Globus pallidus (tissue), 1 donor: ENCODE measurements around the gene AGR2.
A peak's percentile ranks its signal among the peaks of the same experiment; 100 is the strongest.
"Not testable (repeated sequence)": the region's sequence is repeated elsewhere in the genome, so short reads cannot be mapped to it uniquely, and the experiment has no call there.

Experiments
- DNase-seq: peaks from one replicate; pipeline ENCODE4 v3.0.0-alpha.2; 2015; ENCODE audit warnings: low spot score

AGR2 gene

DNA sequence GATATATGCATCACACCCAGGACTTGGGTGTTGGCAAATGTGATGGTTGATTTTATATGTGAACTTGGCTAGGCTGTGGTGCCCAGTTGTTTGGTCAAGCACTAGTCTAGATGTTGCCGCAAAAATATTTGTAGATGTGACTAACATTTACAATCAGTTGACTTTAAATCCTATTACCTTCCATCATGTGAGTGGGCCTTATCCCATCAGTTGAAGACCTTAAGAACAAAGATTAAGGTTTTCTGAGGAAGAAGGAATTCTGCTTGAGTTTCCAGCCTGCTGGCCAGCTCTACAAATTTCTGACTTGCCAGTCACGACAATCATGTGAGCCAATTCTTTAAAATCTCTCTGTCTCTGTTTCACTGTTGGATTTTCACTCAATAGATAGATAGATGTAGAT is 30.9 kb downstream of the AGR2 start:
- no peak for DNase-seq

DNA sequence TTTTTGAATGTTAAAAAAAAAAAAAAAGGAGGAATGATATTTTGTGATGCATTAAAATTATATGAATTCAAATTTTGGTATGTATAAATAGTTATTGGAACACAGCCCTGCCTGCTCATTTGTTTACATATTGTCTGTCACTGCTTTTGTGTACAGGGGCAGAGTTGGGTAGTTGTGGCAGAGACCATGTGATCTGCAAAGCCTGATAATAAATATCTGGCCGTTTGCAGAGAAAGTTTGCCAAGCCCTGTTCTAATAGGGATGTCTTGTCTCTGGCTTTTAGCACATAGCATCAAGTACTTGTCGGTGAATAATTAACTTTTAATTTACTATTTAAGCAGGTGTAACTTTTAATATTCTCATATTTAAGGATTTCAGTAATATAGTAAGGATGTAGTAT is 31.5 kb downstream of the AGR2 start:
- DNase-seq: no peak

DNA sequence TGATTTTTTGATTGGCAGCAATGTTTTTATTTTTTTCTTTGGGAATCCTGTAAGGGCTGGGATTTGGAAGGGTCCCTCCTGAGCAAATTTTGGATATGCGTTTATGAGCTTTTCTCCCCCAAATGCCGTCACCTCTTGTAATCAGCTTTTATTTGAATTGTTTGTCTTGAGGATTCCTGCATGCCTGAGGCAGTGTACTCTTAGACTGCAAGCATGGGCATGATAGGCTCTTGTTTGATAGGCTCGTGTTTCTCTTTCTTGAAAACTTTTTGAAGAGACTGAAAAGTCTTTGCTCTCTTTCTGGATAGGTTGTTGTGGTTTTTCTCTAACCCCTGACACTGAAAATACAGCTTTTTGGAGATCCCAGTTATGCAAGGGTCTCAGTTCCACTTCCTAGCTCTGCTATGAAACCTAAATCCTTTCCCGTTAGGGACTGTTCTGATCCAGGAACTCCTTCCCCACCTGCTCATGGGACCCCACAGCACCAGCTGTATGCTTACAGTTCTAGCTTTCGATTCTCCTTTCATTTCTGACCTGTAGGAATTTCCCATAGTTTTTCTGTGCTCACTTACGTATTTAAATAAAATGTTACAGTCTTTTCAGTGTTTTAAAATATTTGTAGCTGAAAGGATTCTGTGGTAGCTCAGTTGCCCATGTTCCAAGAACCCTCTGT is 34.0 kb downstream of the AGR2 start:
- no peak for DNase-seq

DNA sequence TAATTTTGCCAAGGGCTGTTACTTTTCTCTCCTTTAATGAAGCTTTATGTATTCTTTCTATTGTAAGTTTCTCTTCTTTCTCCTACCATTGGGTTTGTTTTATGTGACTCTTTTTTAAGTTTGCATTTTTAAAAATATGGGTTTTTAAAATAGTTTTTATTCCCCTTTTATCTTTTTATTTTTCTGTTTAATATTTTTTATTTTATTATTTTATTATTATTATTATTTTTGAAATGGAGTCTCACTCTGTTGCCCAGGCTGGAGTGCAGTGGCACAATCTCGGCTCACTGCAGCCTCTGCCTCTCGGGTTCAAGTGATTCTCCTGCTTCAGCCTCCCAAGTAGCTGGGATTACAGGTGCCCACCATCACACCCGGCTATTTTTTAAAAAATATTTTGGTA is 34.8 kb downstream of the AGR2 start:
- DNase-seq: not testable (repeated sequence)

DNA sequence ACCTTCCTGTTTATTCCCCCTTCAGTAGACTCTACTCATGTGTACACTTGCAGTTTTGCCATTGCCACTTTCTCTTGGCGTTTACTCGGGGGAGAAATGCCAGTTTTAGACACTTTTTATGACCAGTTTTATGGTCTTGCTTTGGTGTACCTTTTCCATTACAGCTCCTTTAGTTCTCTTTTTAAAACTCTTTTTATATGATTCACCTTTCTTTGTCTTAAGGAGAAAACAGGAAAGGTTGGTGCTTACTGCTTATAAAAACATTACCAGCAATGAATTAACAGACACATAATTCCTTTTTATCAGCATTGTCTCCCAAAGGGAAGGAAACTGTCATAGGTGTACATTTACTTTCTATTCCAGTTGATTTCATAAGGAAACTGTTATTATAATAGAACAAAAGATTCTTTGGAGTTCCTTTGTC is 39.4 kb downstream of the AGR2 start:
- DNase-seq: no peak

DNA sequence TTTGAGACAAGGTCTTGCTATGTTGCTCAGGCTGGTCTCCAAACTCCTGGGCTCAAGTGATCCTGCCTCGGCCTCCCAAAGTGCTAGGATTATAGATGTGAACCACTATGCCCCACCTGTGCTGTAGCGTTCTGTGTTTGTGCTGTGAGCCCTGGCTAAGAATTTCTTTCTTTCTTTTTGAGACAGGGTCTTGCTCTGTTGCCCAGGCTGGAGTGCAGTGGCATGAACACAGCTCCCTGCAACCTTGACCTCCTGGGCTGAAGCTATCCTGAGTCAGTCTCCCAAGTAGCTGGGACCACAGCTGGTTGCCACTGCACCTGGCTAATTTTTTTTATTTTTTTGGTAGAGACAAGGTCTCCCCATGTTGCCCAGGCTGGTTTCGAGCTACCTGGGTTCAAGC is 39.9 kb downstream of the AGR2 start:
- no peak for DNase-seq

DNA sequence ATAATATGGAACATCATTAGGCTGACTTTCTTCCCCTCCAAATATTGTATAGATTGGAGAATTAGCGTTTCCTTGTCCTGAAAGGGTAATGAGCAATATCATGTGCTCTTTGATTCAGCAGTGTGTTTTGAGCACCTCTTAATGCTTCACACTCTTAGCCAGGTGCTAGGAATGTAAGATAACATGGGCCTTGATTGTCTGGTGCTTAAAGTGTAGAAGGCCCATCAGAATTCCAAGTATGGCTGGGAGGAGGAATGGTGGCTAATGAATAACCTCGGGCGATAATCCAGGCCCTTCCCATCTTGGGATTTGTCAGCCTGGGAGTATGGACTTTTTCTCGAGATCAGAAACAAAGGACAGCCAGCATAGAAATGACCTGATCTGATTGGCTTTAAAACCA is 42.6 kb downstream of the AGR2 start:
- DNase-seq: no peak

DNA sequence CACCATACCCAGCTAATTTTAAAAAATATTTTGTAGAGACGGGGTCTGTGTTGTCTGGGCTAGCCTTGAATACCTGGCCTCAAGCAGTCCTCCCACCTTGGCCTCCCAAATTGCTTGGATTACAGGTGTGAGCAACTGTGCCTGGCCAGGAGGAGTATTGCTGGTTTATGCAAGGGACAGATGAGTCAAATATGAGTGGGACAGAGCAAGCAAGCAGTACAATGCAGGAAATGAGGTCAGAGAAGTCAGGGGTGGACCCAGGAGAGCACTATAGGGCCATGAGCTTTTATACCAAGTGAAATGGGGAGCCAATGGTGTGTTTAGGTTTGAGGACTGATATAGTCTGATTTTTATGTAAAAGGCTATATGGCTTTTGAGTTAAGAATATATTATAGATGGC is 45.0 kb downstream of the AGR2 start:
- no peak for DNase-seq

DNA sequence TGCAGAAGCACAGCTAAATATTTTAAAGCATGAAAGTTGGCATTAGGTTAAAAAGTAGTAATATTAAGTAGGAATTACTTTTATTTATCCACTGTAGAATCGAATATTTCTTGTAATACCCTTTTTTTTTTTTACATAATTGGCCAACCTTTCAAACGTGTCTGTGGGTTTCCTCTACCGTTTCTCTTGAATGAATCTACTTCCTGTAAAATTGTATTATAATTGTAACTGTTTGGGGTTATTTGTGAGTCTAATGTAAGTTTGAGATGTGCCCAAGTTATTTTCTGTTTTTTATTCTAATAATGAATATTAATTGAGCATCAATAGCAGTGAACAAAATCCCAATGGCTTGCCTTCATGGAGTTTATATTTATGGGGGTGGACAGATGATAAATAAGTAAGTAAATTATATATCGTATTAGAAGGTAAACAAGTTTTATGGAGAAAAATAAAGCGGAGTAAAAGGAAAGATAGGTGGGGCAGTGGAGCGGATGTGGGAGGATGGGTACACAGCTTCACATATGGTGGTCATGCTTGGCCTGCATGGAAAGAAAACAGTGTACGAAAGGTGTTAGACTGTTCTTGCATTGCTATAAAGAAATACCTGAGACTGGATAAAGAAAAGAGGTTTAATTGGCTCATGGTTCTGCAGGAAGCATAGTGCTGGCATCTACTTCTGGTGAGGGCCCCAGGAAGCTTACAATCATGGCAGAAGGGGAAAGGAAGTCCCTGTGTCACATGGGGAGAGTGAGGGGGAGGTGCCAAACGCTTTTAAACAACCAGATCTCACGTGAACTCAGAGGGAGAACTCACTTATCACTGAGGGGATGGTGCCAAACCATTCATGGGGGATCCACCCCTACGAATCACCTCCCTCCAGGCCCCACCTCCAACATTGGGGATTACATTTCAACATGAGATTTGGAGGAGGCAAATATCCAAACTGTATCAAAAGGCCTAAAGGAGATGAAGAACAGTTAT is 45.9 kb downstream of the AGR2 start:
- no peak for DNase-seq

DNA sequence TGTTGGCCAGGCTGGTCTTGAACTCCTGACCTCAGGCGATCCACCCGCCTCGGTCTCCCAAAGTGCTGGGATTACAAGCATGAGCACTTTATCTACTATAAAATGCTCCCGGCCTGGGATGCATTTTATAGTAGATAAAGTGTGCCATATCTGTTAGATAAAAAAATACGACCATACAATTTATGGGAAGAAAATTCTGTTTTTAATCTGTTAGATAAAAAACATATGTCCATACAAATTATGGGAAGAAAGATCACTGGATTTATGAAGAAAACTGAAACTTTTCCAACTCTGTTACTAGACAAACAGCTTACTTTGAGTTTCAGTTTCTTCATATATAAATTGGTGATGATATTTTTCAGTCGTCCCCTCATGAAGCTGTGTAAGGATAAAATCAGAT is 46.8 kb downstream of the AGR2 start:
- DNase-seq: no peak

DNA sequence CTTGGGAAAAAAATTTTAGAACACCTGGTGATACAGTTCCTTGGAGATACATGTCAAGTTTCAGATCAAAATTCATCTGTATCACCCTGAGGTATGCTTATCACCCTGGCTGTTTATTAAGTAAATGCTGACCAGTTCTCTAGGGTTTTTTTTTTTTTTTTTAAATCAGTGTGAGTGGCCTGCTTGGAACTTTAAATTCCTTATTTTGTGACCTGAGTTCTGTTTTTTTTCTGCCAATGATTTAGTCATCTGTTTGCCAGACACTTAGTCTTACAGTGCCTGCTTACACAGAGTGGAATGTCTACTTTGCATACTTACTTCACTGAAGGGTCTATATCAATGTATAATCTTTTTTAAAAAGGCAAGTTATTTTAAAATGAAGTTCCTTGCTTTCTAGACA is 49.4 kb downstream of the AGR2 start:
- no peak for DNase-seq

DNA sequence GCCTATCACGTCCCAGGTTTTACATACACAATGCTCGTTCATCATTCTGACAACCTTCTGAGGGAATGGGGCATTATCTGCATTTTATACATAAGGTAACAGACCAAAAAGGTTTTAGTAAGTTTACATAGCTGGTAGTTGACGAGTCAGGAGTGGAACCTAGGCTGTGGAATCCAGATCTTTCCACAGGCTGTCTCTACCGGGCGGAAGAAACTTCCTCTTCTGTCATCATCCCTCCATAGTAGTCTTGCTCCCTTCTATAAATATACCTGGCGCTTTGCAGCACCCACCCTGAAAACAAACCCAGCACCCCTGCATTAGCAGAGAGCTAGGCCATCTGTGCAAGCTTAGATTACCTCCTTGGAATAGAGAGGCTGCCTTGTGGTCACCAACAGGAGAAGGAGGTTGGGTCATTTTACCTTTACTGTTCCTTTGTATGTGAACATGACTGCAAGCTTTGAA is 49.9 kb downstream of the AGR2 start:
- DNase-seq: no peak

DNA sequence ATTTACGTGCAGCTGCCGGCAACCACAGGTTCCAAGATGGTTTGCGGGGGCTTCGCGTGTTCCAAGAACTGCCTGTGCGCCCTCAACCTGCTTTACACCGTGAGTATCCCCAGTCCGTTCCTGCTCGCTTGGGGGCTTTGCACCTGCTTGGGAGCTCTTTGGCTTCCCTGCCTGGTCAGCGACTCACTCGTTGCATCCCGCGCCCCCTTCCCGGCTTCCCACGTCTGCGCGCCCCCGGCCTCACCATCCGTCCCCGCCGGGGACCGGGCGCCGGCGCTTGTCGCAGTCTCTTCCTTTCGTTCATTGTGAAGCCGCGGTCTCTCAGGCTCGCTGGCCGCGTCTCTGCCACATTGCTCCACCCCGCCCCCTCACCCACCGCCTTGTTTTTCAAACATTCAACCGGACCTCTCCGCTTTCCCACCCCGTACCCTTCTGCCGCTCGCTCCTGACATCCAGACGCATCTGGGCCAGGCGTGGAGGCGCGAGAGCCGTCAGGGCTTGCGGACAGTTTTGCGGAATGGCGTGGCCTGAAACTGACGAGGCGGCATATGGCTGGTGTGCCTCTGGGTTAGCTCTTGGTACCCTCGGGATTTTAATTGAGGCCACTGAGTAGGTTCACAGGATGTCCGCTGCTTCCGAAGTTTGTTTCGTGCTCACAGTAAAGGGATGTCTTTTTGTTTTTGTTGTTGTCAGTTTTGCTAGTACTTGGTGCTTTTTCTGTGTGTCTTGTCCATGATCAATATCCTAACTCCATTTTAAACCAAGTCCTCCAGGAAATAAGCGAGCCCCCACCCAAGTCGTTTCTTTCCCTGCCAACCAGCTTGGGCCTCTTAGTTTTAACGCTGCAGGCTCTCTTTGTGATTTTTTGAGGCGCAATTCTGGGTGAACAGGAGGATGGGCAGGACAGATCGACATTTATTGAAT is 50.6 kb downstream of the AGR2 start:
- DNase-seq: no peak

DNA sequence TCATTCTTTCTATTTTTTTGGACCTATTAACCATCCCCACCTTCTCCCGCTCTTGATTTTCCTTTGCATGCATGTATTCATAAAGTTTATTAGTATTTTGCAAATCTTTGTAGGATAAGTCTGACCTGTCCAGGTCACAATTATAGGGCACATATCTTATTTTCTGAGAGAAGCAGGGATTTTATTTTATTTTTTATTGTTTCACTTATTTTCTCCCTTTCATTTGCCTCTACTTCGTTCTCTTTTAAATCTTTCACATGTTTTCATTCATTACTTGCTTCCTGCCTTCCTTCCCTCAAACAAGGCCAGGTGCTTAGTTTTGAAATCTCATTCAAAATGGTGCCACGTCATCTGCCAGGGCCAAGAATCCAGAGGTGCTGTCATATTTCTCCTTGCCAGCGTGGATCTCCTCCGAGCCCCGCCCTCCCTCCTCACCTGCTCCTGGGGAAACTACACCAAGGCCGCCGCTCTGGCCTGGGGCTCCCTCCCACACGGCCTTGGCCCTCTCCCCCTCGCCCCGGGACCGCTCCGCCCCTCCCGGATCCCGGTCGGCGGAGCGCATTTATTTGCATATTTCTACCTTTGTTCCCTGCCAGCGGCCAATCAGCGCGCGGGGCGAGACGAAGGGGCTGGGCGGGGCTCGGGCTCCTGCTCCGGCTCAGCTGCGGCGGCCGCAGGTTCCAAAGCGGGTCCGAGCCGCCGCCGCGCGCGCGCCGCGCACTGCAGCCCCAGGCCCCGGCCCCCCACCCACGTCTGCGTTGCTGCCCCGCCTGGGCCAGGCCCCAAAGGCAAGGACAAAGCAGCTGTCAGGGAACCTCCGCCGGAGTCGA is 51.5 kb downstream of the AGR2 start, which contains the start of gene TSPAN13:
TSPAN13 (plus strand) TSS at position 654 of the 830 bp plus-strand sequence. CDS start 213 bp downstream, outside the sequence.
- peak; percentile 26 for DNase-seq

DNA sequence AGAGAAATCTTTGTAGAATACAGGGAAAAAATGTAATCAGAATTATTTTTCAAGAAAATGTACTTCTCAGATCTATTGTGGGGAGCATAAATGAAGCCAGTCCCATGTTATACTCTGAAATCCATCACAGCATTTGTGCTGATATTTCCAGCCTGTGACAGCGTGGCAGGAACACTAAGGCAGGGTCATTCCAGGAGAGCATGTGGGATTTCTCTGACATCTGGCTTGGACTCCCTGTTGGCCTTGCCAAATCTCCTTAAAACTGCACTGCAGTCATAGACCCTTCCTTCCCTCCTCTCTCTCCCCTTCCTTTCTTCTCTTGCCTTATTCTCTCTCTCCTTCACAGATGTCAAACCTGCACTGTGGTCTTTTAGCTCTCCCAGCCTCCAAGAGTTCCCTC is 57.7 kb downstream of the AGR2 start:
- DNase-seq: no peak

DNA sequence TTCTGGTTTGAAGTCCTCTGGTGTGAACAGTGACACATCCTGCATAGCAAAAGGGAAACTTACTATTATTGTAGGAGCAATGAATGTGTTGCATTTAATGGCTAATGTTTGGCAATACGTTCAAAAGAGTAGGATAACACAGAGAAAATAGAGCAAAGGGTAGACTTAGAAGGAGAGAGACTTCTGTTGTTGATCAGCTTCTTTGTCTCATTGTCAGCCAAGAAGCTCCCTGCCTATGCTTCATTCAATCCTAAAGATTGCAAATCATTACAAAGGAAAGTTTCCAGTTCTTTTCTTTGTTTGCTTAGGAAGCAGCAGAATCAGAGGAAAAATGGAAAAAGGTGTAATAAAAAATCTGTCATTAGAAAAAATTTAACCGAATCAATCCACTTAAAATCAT is 59.2 kb downstream of the AGR2 start:
- DNase-seq: no peak

DNA sequence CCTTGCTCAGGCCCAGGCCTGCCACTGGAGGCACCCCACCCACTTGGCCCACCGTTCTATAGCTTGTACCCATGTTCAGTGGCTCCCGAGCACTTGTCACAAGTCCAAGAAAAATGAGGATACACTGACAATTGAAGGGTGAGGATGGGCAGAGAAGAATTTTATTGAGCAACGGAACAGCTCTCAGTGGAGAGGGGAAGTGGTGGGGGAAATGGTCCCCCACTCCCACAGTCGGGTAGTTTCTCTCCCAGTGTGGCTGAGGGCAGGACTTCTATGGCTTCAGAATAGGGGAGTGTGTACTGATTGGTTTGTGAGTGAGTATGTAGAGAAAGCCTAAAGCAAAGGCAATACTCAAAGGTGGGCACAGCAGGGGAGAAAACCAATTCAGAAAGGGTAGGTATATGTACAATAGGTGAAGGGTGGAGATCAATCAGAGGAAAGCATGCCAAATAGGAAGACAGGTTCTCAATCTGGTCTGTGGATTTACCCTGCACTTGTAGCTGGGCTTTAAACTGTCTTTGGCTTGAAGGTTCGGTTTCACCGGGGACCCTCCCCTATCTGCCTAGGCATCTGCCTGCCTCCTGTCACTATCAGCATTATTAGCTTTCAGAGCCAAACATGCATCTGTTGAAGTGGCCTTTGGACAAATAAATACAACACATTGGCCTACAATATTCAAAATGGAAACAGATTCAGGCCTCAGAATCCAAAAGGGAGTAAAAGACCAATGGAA is 60.1 kb downstream of the AGR2 start:
- DNase-seq: no peak

DNA sequence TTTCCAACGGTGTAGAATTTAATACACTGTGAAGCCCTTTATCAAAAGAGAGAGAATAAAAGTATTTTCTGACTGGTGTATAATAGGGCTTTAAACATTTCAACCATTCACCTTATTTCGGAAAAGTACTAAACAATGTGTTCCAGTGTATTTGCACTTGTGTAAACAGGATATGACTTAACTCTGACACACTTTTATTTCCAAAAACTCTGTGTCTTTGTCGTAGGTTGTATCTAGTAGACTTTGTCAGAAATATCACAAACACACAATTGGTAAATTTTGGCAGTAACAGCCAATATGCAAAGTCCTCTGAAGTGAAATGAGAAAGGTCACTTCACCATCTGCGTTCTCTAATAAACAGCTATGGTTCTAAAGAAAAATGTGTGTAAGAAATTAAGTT is 61.6 kb downstream of the AGR2 start:
- no peak for DNase-seq

DNA sequence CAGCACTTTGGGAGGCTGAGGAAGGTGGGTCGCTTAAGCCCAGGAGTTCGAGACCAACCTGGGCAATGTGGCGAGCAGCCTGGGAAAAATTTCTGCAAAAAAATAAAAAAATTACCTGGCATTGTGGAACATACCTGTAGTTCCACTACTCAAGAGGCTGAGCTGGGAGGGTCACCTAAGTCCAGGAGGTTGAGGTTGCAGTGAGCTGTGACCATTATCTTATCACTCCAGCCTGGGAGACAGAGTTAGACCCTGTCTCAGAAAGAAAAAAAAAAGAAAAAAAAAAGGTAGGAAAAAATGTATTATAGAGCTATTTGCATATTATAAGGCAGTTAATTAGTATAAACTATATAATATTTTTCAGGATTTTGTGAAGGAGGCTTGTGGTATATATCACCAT is 62.3 kb downstream of the AGR2 start:
- no peak for DNase-seq
